Kidney (tissue), 14 donors: ENCODE measurements around the gene MIDN. TPM values are rescaled to one million over a fixed set of nuclear protein-coding genes. Genes with fewer than 3 reads are reported as not detected.
A peak's percentile ranks its signal among the peaks of the same experiment; 100 is the strongest.

ENCODE experiments used
- DNase-seq, 5 donors: peaks; one replicate each; pipeline ENCODE4 v3.0.0-alpha.2; 2013 to 2020
- FAIRE-seq: peaks from 2 replicates; lab custom pipeline; 2012; peaks lifted over from hg19 to GRCh38; lab: Jason Lieb, UNC
- H3K27ac ChIP-seq, 2 donors: one replicate each; pipeline ENCODE4 v1.7.0; 2013; ENCODE audit warnings: low read depth in 2 of 2, low read length in 2 of 2, inconsistent platforms in 1 of 2
- H3K27me3 ChIP-seq: one replicate; pipeline ENCODE4 v1.7.1; 2013; ENCODE audit warnings: low read length, inconsistent platforms; ENCODE audit not compliant: control insufficient read depth, insufficient read depth
- H3K36me3 ChIP-seq, 3 donors: one replicate each; pipeline versions ENCODE4 v1.7.0 to v1.7.1; 2013; ENCODE audit warnings: low read length in 3 of 3, control low read depth in 1 of 3, inconsistent platforms in 1 of 3; ENCODE audit not compliant: insufficient read depth in 3 of 3, control insufficient read depth in 2 of 3
- H3K4me1 ChIP-seq, 3 donors: one replicate each; pipeline versions ENCODE4 v1.7.0 to v1.7.1; 2013; ENCODE audit warnings: low read length in 3 of 3, inconsistent platforms in 1 of 3, low read depth in 1 of 3; ENCODE audit not compliant: control insufficient read depth in 2 of 3, insufficient read depth in 2 of 3
- H3K4me3 ChIP-seq, 3 donors: one replicate each; pipeline versions ENCODE4 v1.7.0 to v1.8.1; 2013; ENCODE audit warnings: low read length in 3 of 3, control low read depth in 1 of 3, inconsistent platforms in 1 of 3
- H3K9ac ChIP-seq, 3 donors: one replicate each; pipeline versions ENCODE4 v1.7.0 to v1.7.1; 2013; ENCODE audit warnings: low read length in 3 of 3, control low read depth in 1 of 3, inconsistent platforms in 1 of 3
- H3K9me3 ChIP-seq, 3 donors: one replicate each; pipeline versions ENCODE4 v1.7.0 to v1.7.1; 2013; ENCODE audit warnings: low read length in 3 of 3, control low read depth in 1 of 3, inconsistent platforms in 1 of 3; ENCODE audit not compliant: control insufficient read depth in 2 of 3, insufficient read depth in 1 of 3
- intact Hi-C: fragments of 100-400 bp; cut with DNase I; formaldehyde crosslinking; loops from one replicate; pipeline ENCODE4 v1.11.1; 2022
- polyA plus RNA-seq: library from polyadenylated mRNA; stranded (reverse); fragments of 350-450 nt; fragmentation: Illumina TruSeq; extraction: RNeasy Lipid Tissue Mini Kit (QIAGEN cat#74804); gene quantifications from one replicate; pipeline ENCODE4 v1.2.3, GENCODE V29; 2014; ENCODE audit warnings: low read depth, low replicate concordance; ENCODE audit not compliant: insufficient read depth
- total RNA-seq: library from RNA; stranded (reverse); fragmentation: NEBNext Ultra II Directional; extraction: Animal tissue kit (Norgen Biotek cat#: 25700); gene quantifications from one replicate; pipeline ENCODE4 v1.2.1, GENCODE V29; 2021
- TF ChIP-seq, protein P1 (sequence below): IDR thresholded peaks from 3 replicates; pipeline ENCODE4 v1.5.1; 2012; ENCODE audit warnings: mild to moderate bottlenecking, moderate library complexity, borderline replicate concordance; ENCODE audit not compliant: insufficient read depth; ENCODE audit errors: extremely low read depth
- donor health status: control.
- donor health status: control.
- donor health status: control.
- donor health status: control.
- donor health status: control.
- donor health status: DM: yes; HTN: yes; CAD: no.
- donor health status: Normal renal cell carcinoma (clear cell type).

Gene MIDN
- total and polyA plus RNA-seq, 2 donors from 2014 or later, result 21.3 to 205 TPM

GRCh38 chr19:1284979-1285736, 36.8 kb downstream of the MIDN start:
- intact Hi-C loops, result no loop called here
- Histone ChIP-seq H3K9ac (no peak overlapping the region), H3K4me1 (no peaks in the 10 kb centered on the region), H3K27me3 (no peaks in the 10 kb centered on the region), H3K36me3 (no peaks in the 10 kb centered on the region), H3K27ac (no peak overlapping the region), H3K9me3 (no peaks in the 10 kb centered on the region), H3K4me3 (no peak overlapping the region)
- TF ChIP-seq, protein P1, sequence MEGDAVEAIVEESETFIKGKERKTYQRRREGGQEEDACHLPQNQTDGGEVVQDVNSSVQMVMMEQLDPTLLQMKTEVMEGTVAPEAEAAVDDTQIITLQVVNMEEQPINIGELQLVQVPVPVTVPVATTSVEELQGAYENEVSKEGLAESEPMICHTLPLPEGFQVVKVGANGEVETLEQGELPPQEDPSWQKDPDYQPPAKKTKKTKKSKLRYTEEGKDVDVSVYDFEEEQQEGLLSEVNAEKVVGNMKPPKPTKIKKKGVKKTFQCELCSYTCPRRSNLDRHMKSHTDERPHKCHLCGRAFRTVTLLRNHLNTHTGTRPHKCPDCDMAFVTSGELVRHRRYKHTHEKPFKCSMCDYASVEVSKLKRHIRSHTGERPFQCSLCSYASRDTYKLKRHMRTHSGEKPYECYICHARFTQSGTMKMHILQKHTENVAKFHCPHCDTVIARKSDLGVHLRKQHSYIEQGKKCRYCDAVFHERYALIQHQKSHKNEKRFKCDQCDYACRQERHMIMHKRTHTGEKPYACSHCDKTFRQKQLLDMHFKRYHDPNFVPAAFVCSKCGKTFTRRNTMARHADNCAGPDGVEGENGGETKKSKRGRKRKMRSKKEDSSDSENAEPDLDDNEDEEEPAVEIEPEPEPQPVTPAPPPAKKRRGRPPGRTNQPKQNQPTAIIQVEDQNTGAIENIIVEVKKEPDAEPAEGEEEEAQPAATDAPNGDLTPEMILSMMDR, result no peak
- DNase-seq (peak in 2 of 5 donors; percentile 72 to 76), FAIRE-seq (no peak)

GRCh38 chr19:1285737-1286360, 37.5 kb downstream of the MIDN start, which contains the start of gene EFNA2:
Gene EFNA2 (plus strand): TSS chr19:1285873. CDS start chr19:1286169, 296 bp downstream.
- Histone ChIP-seq H3K27ac (no peak within 1 kb of the TSS), H3K9ac (no peak within 1 kb of the TSS), H3K4me1 (no peaks in the 10 kb centered on the region), H3K4me3 (no peak within 1 kb of the TSS), H3K27me3 (no peaks in the 10 kb centered on the region), H3K9me3 (no peaks in the 10 kb centered on the region), H3K36me3 (no peaks in the 10 kb centered on the region)
- DNase-seq, result peak in 1 of 5 donors; percentile 57
- no peak for FAIRE-seq
- TF ChIP-seq, protein P1, result no peak
- intact Hi-C loops, result no loop called here

GRCh38 chr19:1286487-1287353, 38.3 kb downstream of the MIDN start:
- Histone ChIP-seq H3K36me3 (no peaks in the 10 kb centered on the region), H3K9me3 (no peaks in the 10 kb centered on the region), H3K27me3 (no peaks in the 10 kb centered on the region), H3K27ac (no peak overlapping the region), H3K4me3 (no peak overlapping the region), H3K9ac (no peak overlapping the region), H3K4me1 (no peaks in the 10 kb centered on the region)
- TF ChIP-seq, protein P1, result no peak
- FAIRE-seq (no peak), DNase-seq (no peak)
- intact Hi-C loops, result no loop called here
